ENCODE measurements around the gene ZNF410.

DNA sequence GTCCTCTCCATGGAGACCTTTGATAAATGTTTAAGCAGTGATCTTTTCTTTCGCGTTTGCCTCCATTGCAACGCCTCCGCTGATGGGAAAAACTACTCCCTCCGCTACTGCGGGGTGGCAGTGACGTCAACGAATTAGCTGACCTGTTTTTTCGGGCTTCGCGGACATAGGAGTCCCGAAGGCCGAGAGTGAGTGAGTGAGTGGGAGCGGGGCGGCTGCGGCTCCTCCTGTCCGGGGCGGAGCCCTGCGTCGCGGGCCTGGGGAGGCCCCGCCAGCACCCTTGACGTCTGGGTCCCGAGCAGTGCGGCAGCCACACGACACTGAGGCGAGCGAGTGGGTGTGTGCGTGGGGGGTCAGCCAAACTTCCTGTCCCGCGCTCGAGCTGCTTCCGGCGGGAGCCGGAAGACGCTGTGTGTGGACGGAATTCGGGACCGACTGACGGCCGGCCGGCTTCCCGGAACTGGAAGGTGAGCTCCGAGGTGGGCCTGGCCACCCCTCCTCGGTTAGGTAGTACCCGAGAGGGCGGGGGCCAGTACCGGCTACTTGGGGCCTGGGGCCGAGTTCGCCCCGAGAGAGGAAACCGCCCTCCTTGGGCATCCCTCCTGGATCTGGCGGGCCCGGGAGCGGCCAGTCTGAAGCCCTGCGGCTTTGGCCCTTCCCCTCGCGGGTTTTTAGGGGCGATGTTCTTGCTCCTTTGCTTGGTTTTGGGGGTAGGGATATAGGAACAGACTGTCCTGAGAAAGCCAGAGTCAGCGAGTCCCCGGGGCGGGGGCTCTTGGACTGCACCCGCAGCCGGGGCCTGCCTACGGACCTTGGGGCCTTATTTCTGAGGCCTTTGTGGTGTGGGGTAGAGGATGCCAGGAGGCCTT lies at the start of gene ZNF410:
- TF ChIP-seq ZNF274 (IDR thresholded peaks at IDR 0.05; ENCODE audit: low read depth, low read length) (no peak), SUZ12 (IDR thresholded peaks at IDR 0.05; ENCODE audit: extremely low read depth, insufficient read depth, insufficient read length) (no peak), YY1 (IDR thresholded peaks at IDR 0.05; ENCODE audit: insufficient read depth, insufficient read length) (no peak)
